ENCODE data around the gene MXD4. TPM values are rescaled to one million over a fixed set of nuclear protein-coding genes. Genes with fewer than 3 reads are reported as not detected.

Gene MXD4
- total RNA-seq, 1 experiment from 2014 or later: 12.8 TPM

DNA sequence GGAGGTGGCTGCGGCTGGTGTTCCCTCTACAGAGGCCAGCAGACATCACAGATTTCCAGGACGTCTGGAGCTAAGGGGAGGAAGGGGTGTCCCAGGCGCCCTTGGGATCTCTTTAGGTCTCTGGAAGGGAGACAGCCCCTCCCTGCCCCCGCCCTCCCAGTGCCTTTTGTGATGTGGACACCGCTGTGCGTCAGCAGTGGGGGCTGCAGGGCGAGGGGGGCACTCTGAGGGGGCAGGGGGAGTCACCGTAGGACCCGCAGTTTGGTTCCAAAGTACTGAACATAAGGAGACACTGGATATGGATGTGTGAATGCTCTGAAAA is 25.6 kb upstream of the MXD4 start:
- no peaks in the 10 kb centered on the region for H3K36me3 Mint-ChIP-seq (ENCODE audit: insufficient read depth, unreplicated experiment)
- no peak for DNase-seq
- CTCF ChIA-PET: no interaction called here
- no peaks in the 10 kb centered on the region for H3K4me1 Mint-ChIP-seq (ENCODE audit: low read depth, unreplicated experiment)
- peaks cover 17% of the 10 kb centered on the region for H3K27me3 Mint-ChIP-seq (ENCODE audit: unreplicated experiment)
- H3K27ac Mint-ChIP-seq (ENCODE audit: unreplicated experiment): no peak overlapping the region
- H3K9me3 Mint-ChIP-seq (ENCODE audit: low read depth, unreplicated experiment): no peaks in the 10 kb centered on the region
- no TSS peak for BruUV-seq (replicated peaks)
- H3K4me3 Mint-ChIP-seq (ENCODE audit: low read depth, unreplicated experiment): no peak overlapping the region
- intact Hi-C loops (cut with micrococcal nuclease; ENCODE audit: unreplicated experiment): loop anchor here (10.0 kb wide), 1 partner anchor 47 kb away; no protein-coding TSS in a partner anchor
- TF ChIP-seq, protein P1, sequence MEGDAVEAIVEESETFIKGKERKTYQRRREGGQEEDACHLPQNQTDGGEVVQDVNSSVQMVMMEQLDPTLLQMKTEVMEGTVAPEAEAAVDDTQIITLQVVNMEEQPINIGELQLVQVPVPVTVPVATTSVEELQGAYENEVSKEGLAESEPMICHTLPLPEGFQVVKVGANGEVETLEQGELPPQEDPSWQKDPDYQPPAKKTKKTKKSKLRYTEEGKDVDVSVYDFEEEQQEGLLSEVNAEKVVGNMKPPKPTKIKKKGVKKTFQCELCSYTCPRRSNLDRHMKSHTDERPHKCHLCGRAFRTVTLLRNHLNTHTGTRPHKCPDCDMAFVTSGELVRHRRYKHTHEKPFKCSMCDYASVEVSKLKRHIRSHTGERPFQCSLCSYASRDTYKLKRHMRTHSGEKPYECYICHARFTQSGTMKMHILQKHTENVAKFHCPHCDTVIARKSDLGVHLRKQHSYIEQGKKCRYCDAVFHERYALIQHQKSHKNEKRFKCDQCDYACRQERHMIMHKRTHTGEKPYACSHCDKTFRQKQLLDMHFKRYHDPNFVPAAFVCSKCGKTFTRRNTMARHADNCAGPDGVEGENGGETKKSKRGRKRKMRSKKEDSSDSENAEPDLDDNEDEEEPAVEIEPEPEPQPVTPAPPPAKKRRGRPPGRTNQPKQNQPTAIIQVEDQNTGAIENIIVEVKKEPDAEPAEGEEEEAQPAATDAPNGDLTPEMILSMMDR (IDR thresholded peaks at IDR 0.05; ENCODE audit: unreplicated experiment): no peak

DNA sequence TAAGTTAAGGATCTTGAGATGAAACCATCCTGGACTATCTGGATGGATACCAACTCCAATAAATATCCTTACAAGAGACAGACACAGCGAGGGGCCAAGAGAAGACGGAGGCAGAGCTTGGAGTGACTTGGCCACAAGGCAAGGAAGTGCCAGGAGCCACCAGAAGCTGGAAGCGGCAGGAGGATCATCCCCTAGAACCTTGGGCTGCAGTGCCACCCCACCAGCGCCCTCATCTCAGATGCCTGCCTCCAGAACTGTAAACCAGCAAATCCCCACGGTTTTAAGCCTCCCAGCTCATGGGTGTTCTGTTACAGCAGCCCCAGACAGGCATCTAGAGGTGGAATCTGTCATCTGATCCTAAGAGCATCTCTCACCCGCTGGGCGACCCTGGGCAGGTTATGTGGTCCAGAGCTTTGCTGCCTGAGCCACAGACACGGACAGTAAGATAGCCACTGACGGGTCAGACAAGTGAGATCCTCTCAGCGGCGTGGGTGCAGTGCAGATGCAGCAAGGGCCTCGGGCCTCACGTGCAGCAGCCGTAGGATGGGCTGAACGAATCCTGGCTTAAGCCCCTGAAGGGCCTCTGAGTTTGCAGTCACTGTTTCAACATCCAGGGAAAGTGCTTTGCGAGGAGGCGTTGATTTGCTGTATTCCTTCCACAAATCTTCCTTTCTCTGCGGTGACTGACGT is 25.1 kb upstream of the MXD4 start:
- Mint-ChIP-seq H3K27ac (ENCODE audit: unreplicated experiment) (no peak overlapping the region), H3K36me3 (ENCODE audit: insufficient read depth, unreplicated experiment) (no peaks in the 10 kb centered on the region), H3K4me3 (ENCODE audit: low read depth, unreplicated experiment) (no peak overlapping the region), H3K27me3 (ENCODE audit: unreplicated experiment) (peaks cover 22% of the 10 kb centered on the region), H3K9me3 (ENCODE audit: low read depth, unreplicated experiment) (no peaks in the 10 kb centered on the region), H3K4me1 (ENCODE audit: low read depth, unreplicated experiment) (no peaks in the 10 kb centered on the region)
- BruUV-seq (replicated peaks): no TSS peak
- no peak for DNase-seq
- TF ChIP-seq, protein P1 (IDR thresholded peaks at IDR 0.05; ENCODE audit: unreplicated experiment): no peak
- intact Hi-C loops (cut with micrococcal nuclease; ENCODE audit: unreplicated experiment): loop anchor here (10.0 kb wide), 1 partner anchor 48 kb away; no protein-coding TSS in a partner anchor
- CTCF ChIA-PET: no interaction called here

- no TSS peak for BruUV-seq (replicated peaks)
- DNase-seq: no peak
- no peak overlapping the region for H3K27ac Mint-ChIP-seq (ENCODE audit: unreplicated experiment)
- no peaks in the 10 kb centered on the region for H3K9me3 Mint-ChIP-seq (ENCODE audit: low read depth, unreplicated experiment)
- peaks cover 34% of the 10 kb centered on the region for H3K27me3 Mint-ChIP-seq (ENCODE audit: unreplicated experiment)
- intact Hi-C loops (cut with micrococcal nuclease; ENCODE audit: unreplicated experiment): loop anchor here (10.0 kb wide), 1 partner anchor 49 kb away; no protein-coding TSS in a partner anchor
- H3K4me3 Mint-ChIP-seq (ENCODE audit: low read depth, unreplicated experiment): no peak overlapping the region
- H3K36me3 Mint-ChIP-seq (ENCODE audit: insufficient read depth, unreplicated experiment): no peaks in the 10 kb centered on the region
- H3K4me1 Mint-ChIP-seq (ENCODE audit: low read depth, unreplicated experiment): no peaks in the 10 kb centered on the region
- TF ChIP-seq, protein P1 (IDR thresholded peaks at IDR 0.05; ENCODE audit: unreplicated experiment): no peak
- CTCF ChIA-PET: no interaction called here
Observed at GRCh38 chr4:2285613-2286381, 23.9 kb upstream of the MXD4 start.

- no peaks in the 10 kb centered on the region for H3K36me3 Mint-ChIP-seq (ENCODE audit: insufficient read depth, unreplicated experiment)
- peaks cover 38% of the 10 kb centered on the region for H3K27me3 Mint-ChIP-seq (ENCODE audit: unreplicated experiment)
- CTCF ChIA-PET: no interaction called here
- intact Hi-C loops (cut with micrococcal nuclease; ENCODE audit: unreplicated experiment): loop anchor here (10.0 kb wide), 1 partner anchor 50 kb away; no protein-coding TSS in a partner anchor
- TF ChIP-seq, protein P1 (IDR thresholded peaks at IDR 0.05; ENCODE audit: unreplicated experiment): no peak
- no peaks in the 10 kb centered on the region for H3K4me1 Mint-ChIP-seq (ENCODE audit: low read depth, unreplicated experiment)
- no peak overlapping the region for H3K27ac Mint-ChIP-seq (ENCODE audit: unreplicated experiment)
- no peak overlapping the region for H3K4me3 Mint-ChIP-seq (ENCODE audit: low read depth, unreplicated experiment)
- no TSS peak for BruUV-seq (replicated peaks)
- H3K9me3 Mint-ChIP-seq (ENCODE audit: low read depth, unreplicated experiment): no peaks in the 10 kb centered on the region
- DNase-seq: no peak
Observed at GRCh38 chr4:2284934-2285612, 23.2 kb upstream of the MXD4 start.
